Measurements from ENCODE around the gene KLF4.

Gene KLF4

DNA sequence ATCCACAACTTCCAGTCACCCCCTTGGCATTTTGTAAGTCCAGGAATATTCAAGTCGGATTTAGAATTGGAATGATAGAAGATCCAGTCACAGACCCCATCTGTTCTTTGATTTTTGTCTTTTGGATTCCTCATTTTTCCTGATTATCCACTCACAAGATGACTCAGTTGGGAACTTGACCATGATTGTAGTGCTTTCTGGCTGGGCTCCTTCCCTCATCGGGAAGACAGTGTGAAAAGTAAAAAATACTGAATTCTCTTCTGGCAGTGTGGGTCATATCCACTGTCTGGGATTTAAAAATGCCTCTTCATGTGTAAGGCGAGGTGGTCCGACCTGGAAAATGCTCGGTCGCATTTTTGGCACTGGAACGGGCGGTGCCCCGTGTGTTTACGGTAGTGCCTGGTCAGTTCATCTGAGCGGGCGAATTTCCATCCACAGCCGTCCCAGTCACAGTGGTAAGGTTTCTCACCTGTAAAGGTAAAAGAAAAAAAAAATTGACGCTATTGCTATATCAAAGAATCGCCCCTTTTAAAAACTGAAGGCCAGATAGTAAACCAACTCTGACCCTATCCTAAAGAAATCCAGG is 4.0 kb downstream of the KLF4 start:
- TF ChIP-seq, protein P1, sequence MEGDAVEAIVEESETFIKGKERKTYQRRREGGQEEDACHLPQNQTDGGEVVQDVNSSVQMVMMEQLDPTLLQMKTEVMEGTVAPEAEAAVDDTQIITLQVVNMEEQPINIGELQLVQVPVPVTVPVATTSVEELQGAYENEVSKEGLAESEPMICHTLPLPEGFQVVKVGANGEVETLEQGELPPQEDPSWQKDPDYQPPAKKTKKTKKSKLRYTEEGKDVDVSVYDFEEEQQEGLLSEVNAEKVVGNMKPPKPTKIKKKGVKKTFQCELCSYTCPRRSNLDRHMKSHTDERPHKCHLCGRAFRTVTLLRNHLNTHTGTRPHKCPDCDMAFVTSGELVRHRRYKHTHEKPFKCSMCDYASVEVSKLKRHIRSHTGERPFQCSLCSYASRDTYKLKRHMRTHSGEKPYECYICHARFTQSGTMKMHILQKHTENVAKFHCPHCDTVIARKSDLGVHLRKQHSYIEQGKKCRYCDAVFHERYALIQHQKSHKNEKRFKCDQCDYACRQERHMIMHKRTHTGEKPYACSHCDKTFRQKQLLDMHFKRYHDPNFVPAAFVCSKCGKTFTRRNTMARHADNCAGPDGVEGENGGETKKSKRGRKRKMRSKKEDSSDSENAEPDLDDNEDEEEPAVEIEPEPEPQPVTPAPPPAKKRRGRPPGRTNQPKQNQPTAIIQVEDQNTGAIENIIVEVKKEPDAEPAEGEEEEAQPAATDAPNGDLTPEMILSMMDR (IDR thresholded peaks at IDR 0.05; ENCODE audit: low read depth, low read length) = no peak
- DNase-seq (ENCODE audit: extremely low read depth, low read depth) = no peak

DNA sequence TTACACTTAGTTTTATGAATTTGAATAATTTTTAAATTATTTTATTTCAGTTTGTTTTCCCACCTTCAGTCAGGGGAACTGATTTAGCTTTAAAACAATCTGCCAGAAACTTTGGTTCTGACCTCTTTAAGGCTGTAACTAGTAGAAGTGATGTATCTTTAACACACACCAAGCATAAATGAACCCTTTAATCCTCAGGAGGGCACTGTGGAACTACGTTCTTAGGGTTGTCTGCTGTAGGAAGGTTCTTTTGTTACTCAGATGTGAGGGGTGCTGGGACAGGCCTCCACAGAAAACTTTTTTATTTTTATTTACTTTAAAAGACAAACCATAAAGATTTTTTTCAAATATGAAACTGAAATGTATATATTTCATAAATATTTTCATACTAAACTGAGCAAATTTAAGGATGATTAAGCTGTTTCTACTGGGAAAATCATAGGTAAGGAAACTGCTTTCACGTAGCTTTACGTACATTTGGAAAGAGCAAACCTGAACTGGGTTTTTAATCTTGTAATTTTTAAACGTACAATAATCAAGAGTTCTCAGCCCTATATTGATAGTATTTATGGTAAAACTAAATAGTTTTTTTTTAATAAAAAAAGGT is 5.3 kb downstream of the KLF4 start:
- TF ChIP-seq, protein P1 (IDR thresholded peaks at IDR 0.05; ENCODE audit: low read depth, low read length) = peak; percentile 38
- peak; percentile 66 for DNase-seq (ENCODE audit: extremely low read depth, low read depth)

DNA sequence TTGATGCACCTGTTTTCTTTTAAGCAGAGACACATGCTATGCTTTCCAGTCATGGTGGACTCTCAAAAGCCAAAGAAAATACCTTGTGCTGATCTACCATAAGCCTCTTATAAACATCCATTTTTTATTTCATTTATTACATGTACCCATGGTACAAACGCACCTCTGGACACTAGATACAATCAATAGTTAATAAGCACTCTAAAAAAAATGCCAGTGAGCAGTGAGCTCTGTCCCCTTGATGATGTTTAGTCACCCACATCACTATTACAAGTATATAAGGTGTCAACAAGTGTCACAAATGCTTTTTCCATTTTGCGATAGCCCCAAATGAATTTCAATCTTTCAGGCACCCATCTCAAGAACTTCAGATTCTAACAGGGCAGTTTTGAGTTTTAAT is 5.9 kb downstream of the KLF4 start:
- DNase-seq (ENCODE audit: extremely low read depth, low read depth) = no peak
- TF ChIP-seq, protein P1 (IDR thresholded peaks at IDR 0.05; ENCODE audit: low read depth, low read length) = no peak

DNA sequence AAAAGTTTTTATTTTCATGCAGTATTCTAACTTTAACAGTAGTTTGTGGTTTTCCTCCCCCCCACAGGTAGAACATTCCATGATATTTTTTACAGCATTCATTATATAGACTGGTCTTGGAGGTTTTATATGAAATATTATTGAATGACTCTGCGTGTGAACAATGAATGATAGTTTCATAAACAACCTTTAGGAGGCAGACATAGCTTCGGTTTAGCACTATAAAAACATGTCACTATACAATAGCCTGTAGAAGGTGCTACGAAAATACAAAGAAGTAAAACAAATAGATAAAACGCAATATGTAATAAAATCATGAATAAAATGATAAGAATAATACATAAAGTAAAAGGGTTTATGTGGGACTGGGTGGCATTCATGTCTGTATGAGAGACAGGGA is 8.5 kb downstream of the KLF4 start:
- DNase-seq (ENCODE audit: extremely low read depth, low read depth) = no peak

DNA sequence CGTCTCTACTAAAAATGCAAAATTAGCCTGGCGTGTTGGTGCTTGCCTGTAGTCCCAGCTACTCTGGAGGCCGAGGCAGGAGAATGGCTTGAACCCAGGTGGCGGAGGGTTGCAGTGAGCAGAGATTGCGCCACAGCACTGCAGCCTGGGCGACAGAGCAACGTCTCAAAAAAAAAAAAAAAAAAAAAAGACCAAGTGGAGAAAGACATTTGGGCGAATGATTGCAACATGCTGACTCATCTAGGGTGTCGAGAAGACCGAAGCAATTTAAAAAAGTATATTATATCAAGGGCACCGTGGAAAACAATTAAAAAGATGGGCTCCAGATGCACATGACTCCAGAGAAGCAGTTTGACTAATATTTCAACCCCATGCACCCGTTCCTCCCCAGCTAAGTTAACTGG is 9.2 kb downstream of the KLF4 start:
- peak; percentile 87 for DNase-seq (ENCODE audit: extremely low read depth, low read depth)
- TF ChIP-seq, protein P1 (IDR thresholded peaks at IDR 0.05; ENCODE audit: low read depth, low read length) = no peak

More for the DNA sequence above, 8.5 kb downstream of the KLF4 start:
- TF ChIP-seq, protein P1 (IDR thresholded peaks at IDR 0.05; ENCODE audit: low read depth, low read length) = no peak; the same call in 1 of the 2 replicates

DNA sequence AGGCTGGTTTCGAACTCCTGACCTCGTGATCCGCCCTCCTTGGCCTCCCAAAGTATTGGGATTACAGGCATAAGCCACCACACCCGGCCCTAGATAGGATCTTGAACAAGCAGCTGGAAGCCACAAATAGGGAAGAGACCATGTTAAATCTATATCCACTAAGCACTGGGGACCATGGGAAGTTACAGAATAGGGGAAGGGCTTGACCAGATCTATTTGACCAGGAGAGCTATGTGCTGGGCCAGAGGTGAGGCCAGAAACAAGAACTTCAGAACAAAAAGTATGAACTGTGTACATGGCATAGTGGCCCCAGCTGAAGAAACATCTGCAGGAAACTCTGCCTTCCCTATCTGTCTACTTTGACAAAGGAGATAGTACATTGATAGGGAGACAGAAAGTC is 10.8 kb downstream of the KLF4 start:
- TF ChIP-seq, protein P1 (IDR thresholded peaks at IDR 0.05; ENCODE audit: low read depth, low read length) = no peak
- DNase-seq (ENCODE audit: extremely low read depth, low read depth) = no peak

DNA sequence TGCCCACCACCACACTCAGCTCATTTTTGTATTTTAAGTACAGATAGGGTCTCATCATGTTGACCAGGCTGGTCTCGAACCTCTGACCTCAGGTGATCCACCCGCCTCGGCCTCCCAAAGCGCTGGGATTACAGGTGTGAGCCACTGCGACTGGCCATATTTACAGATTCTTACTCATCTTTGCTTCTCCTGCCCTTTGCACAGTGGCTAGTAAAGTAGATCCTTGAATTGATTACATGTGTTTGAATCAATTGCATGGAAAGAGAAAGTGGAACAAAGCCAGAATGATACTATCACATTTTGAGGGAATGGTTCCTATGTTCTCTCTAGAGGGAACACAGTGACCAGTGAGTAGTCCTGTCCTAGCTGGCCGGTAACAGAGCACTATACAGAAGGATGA is 15.4 kb downstream of the KLF4 start:
- no peak for DNase-seq (ENCODE audit: extremely low read depth, low read depth)
- TF ChIP-seq, protein P1 (IDR thresholded peaks at IDR 0.05; ENCODE audit: low read depth, low read length) = no peak

Measured in AG09319 (cell line).